GM12873 (cell line): ENCODE results near the gene OR1M1.

ENCODE experiments used
- CTCF ChIP-seq: IDR thresholded peaks from 2 replicates; pipeline ENCODE4 v1.5.1; 2012; ENCODE audit warnings: low read depth, mild to moderate bottlenecking, moderate library complexity, low read length, control low read depth; ENCODE audit not compliant: insufficient read depth; ENCODE audit errors: missing control alignments

The OR1M1 gene

GRCh38 chr19:9061879-9062278 lies 25.0 kb upstream of the OR1M1 start:
- TF ChIP-seq CTCF, result no peak

- no peak for TF ChIP-seq CTCF
Measured at GRCh38 chr19:9065457-9066014, 21.3 kb upstream of the OR1M1 start.

- TF ChIP-seq CTCF, result no peak
Measured at GRCh38 chr19:9070066-9070465, 16.8 kb upstream of the OR1M1 start.

- no peak for TF ChIP-seq CTCF
Measured at GRCh38 chr19:9073806-9074205, 13.1 kb upstream of the OR1M1 start.

GRCh38 chr19:9075064-9075949 lies 11.6 kb upstream of the OR1M1 start:
- TF ChIP-seq CTCF, result no peak

GRCh38 chr19:9076901-9077300 lies 10.0 kb upstream of the OR1M1 start:
- no peak for TF ChIP-seq CTCF

- no peak for TF ChIP-seq CTCF
Measured at GRCh38 chr19:9078651-9079050, 8.2 kb upstream of the OR1M1 start.
